Urinary bladder (tissue), 4 donors: Measurements from ENCODE around the gene SLBP. TPM values are rescaled to one million over a fixed set of nuclear protein-coding genes. Genes with fewer than 3 reads are reported as not detected.

Experiments
- DNase-seq: peaks from one replicate; pipeline ENCODE4 v3.0.0-alpha.2; 2015; ENCODE audit errors: extremely low spot score
- H3K27ac ChIP-seq: one replicate; pipeline ENCODE4 v1.5.1; 2013; ENCODE audit warnings: low read depth, mild to moderate bottlenecking, moderate library complexity
- H3K36me3 ChIP-seq: one replicate; pipeline ENCODE4 v1.6.1; 2013; ENCODE audit warnings: mild to moderate bottlenecking, moderate library complexity; ENCODE audit not compliant: insufficient read depth
- H3K4me1 ChIP-seq: one replicate; pipeline ENCODE4 v1.6.1; 2013; ENCODE audit warnings: mild to moderate bottlenecking, moderate library complexity; ENCODE audit not compliant: insufficient read depth
- H3K4me3 ChIP-seq: one replicate; pipeline ENCODE4 v1.5.1; 2013; ENCODE audit warnings: low read depth, low read length
- WGBS: extraction: QIAGEN DNeasy Blood & Tissue Kit; methylation state at CpG from one replicate; pipeline ENCODE4 v1.1.7; 2013; 5-methylcytosine and 5-hydroxymethylcytosine counted together
- polyA plus RNA-seq: library from polyadenylated mRNA; stranded (reverse); fragments of 200-250 nt; gene quantifications from one replicate; pipeline ENCODE4 v1.2.3, GENCODE V29; 2013
- total RNA-seq: library from RNA; depleted of rRNA; stranded (reverse); fragments of >200 nt; gene quantifications from one replicate; pipeline ENCODE4 v1.2.3, GENCODE V29; 2014
- donor health status: healthy with polysubstance abuse.
- donor health status: healthy.

The SLBP gene
- total and polyA plus RNA-seq, 2 donors: 32.3 to 41.0 TPM

DNA sequence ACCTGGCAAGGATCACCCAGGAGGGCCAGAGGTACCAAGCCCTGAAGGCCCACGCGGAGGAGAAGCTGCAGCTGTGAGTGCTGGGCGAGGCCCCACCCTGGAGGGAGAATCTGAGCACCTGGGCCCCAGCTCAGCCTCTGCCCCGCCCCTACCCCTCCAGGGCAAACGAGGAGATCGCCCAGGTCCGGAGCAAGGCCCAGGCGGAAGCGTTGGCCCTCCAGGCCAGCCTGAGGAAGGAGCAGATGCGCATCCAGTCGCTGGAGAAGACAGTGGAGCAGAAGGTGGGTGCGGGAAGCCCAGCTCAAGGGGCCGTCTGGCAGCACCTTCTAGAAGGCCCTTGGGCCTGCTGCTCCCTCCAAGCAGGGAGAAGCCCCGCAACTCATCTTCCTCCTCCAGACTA is 32.4 kb upstream of the SLBP start:
- Histone ChIP-seq H3K36me3 (no peaks in the 10 kb centered on the region), H3K4me1 (no peaks in the 10 kb centered on the region), H3K4me3 (no peak overlapping the region), H3K27ac (no peak overlapping the region)
- WGBS: 94% methylated on average over 14 of the region's 14 CpGs
- no peak for DNase-seq

DNA sequence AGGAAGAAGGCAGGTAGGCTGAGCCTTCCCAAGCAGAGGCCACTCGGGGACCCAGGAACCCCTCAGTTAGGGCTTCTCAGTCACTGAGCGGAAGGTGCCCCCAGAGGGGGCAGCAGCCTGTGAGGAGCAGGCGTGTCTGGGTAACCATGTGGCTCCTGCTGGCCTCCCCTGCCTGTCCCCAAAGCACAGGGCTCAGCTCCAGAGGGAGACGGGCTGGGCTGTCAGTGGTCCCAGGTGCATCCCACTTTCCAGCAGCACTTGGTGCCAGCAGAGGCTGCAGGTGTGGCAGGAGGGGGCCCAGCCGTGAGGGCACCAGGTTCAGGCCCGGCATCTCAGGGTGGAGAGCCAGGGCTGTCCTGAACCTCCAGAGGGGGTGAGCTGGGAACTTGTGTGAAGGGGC is 31.9 kb upstream of the SLBP start:
- H3K36me3 ChIP-seq: no peaks in the 10 kb centered on the region
- H3K4me1 ChIP-seq: no peaks in the 10 kb centered on the region
- no peak overlapping the region for H3K4me3 ChIP-seq
- H3K27ac ChIP-seq: no peak overlapping the region
- 92% methylated on average over 6 of the region's 6 CpGs for WGBS
- DNase-seq: no peak

DNA sequence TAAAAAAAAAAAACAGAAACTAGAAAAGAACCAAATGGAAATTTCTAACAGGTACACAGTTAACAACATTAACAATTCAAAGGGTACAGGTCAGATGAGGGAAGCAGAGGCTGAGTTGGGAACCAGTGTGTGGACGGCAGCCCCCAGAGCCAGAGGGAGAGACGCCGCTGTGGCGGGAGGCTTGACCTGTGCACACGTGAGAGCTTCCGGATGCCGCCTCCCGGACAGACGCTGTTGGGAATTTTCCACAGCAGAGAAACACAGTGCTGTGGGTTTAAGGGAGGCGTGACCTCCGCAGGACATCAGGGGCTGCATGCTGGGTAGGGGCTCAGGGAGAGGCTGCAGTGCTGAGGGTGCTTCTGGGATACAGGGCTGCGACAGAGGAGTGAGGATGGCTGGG is 31.4 kb upstream of the SLBP start:
- WGBS: 86% methylated on average over 12 of the region's 12 CpGs
- Histone ChIP-seq H3K36me3 (no peaks in the 10 kb centered on the region), H3K4me3 (no peak overlapping the region), H3K4me1 (no peaks in the 10 kb centered on the region), H3K27ac (no peak overlapping the region)
- DNase-seq: no peak

DNA sequence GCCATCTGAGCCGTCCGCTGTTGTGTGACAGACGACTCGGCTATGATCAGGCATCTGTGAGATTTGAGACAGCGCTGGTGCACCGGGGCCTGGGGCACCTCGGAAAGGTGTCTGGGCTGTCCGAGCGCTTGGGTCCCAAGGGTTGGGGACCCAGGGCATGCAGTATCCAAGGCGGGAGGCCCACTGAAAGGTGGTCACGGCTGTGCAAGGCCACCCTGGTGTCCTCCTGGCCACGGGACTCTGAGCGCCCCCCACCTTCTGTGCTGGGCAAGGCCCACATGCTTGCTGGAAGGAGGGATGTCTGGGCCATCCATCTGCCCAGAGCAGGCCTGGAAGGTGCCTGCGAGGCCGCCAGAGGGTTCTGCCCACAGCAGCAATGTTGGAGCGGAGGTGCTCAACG is 29.1 kb upstream of the SLBP start:
- Histone ChIP-seq H3K4me3 (no peak overlapping the region), H3K27ac (no peak overlapping the region), H3K4me1 (no peaks in the 10 kb centered on the region), H3K36me3 (no peaks in the 10 kb centered on the region)
- 90% methylated on average over 17 of the region's 17 CpGs for WGBS
- DNase-seq: no peak

DNA sequence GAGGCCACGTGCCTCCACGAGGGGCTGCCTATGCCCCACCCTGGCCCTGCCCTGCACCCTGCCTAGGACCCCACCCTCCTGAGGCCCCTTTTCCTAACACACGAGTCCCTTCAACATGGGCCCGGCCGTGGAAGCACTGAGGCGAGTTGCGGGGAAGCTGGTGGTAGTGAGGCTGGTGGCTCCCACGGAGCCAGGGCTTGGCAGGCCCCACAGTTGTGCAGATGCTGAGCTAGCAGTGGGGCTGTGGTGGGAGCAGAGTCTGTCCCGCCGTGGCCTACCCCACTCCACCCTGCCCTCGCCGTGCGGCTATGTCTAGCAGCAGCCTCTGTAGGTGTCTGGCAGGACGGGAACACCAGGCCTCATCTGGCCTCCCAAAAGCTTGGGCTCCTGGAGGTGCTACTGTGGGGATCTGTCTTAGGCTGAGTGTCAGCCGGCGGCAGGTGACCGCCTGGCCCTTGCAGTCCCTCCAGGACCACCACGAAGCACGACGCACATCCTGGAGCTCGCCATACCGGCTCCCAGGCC is 28.0 kb upstream of the SLBP start:
- H3K4me1 ChIP-seq: no peaks in the 10 kb centered on the region
- 97% methylated on average over 22 of the region's 22 CpGs for WGBS
- H3K36me3 ChIP-seq: no peaks in the 10 kb centered on the region
- no peak for DNase-seq
- no peak overlapping the region for H3K4me3 ChIP-seq
- H3K27ac ChIP-seq: no peak overlapping the region

DNA sequence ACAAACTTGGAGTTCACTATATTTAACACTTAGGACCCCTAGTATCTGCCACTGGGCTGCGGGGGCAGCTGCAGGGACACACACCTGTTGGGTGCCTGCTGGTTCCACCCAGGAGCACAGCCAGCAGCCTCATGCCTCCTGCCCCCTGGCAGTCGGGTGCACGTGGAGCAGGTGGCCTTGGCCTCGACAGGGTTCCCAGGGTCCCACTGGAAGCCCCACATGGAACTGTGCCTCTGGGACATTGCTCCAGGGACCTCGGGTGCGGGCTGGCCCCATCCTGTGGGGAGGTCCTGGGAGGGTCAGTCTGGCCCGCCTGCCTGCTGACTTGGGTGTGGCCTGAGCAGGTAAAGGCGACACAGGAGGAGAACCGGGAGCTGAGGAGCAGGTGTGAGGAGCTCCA is 27.2 kb upstream of the SLBP start:
- H3K4me3 ChIP-seq: no peak overlapping the region
- 98% methylated on average over 9 of the region's 9 CpGs for WGBS
- H3K36me3 ChIP-seq: no peaks in the 10 kb centered on the region
- no peak overlapping the region for H3K27ac ChIP-seq
- no peaks in the 10 kb centered on the region for H3K4me1 ChIP-seq
- no peak for DNase-seq

DNA sequence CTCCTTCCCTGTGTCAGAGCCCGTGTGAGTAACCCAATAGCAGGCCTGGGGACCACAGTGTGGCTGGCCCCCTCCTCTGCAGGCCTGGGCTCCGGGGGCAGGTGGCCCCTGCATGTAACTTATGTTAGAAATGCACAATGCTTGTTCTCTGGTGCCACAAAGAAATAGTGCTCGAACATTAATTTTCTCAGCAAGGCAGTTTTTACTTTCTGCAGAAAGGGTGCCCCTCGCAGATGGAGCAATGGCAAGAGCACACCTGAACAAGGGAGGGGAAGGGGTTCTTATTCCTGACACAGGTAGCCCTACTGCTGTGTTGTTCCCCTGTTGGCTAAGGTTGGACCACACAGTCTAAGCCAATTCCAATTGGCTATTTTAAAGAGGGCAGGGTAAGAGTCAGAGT is 26.3 kb upstream of the SLBP start:
- no peak overlapping the region for H3K27ac ChIP-seq
- no peaks in the 10 kb centered on the region for H3K4me1 ChIP-seq
- DNase-seq: no peak
- H3K4me3 ChIP-seq: no peak overlapping the region
- H3K36me3 ChIP-seq: no peaks in the 10 kb centered on the region
- over 99% methylated on average over 4 of the region's 4 CpGs for WGBS

DNA sequence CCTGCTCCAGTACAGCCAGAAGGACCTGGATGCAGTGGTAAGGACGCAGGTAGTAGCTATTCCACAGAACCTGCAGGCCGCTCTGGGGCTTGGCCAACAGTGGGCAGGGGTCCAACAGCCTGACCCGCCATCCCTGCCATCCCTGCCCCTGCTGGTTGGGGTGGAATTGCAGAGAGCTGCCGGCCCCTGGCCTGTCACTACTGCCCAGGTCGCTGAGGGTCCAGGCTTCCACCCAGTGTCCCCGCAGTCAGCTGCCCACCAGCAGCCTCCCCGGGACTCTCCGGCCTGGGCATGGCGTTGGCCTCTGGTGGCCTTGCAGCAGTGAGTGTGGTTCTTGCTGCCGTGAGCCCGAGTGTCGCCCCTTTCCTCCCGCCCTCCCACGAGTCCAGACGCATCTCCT is 25.5 kb upstream of the SLBP start:
- 98% methylated on average over 15 of the region's 15 CpGs for WGBS

DNA sequence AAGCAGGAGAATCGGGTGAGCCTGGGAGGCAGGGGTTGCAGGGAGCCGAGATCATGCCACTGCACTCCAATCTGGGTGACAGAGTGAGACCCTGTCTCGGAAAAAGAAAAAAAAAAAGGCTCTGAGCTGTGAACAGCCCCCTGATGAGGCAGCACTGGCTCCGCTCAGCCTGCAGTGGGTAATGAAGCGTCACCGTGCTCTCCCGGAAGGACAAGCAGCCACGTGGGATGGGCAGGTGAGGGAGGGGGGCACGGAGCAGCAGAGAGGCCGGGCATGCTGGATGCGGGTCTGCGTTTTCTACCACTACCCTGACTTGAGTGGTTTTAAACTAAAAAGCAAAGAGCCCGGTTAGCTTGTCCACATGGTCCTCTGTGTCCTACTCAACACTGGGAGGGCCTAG is 24.7 kb upstream of the SLBP start:
- no peak for DNase-seq
- Histone ChIP-seq H3K36me3 (no peaks in the 10 kb centered on the region), H3K4me3 (no peak overlapping the region), H3K27ac (no peak overlapping the region), H3K4me1 (no peaks in the 10 kb centered on the region)
- WGBS: 95% methylated on average over 13 of the region's 13 CpGs

More for the DNA sequence above, 25.5 kb upstream of the SLBP start:
- Histone ChIP-seq H3K4me1 (no peaks in the 10 kb centered on the region), H3K4me3 (no peak overlapping the region), H3K36me3 (no peaks in the 10 kb centered on the region), H3K27ac (no peak overlapping the region)
- no peak for DNase-seq

DNA sequence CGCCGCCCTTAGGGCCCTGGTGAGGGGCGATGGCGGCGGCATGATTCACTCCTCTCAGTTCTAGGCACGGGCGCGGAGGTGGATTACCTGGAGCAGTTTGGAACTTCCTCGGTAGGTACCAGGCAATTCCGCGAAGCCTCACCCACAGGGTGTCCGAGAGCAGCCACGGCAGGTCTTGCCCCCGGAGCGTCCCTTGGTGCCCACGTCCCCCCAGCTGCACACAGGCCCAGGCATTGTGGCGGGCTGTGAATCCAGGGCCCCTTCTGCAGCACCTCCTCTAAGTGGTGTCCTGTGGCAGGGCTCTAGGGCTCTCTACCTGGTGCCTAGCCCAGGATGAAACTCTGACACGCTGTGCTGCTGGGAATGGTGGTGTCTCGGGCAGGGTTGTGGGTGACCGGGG is 23.1 kb upstream of the SLBP start:
- 92% methylated on average over 20 of the region's 20 CpGs for WGBS

DNA sequence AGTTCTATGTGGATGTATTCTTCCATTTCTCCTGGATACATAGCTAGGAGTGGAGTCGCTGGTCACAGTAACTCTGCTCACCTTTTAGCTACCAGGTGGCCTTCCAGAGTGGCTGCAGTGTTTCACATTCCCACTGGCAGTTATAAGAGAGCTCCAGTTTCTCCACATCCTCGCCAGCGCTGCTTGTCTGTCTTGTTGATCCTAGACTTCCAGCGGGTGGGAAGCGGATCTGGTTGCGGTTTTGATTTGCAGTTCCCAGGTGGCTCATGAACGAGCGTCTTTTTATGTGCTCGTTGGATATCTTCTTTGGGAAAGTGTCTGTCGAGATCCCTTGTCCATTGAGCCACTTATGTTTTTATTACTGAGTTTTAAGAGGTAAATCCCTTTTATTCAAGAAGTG is 20.8 kb upstream of the SLBP start:
- no peaks in the 10 kb centered on the region for H3K36me3 ChIP-seq
- 63% methylated on average over 10 of the region's 10 CpGs for WGBS
- no peak overlapping the region for H3K27ac ChIP-seq
- DNase-seq: no peak
- no peak overlapping the region for H3K4me3 ChIP-seq
- no peaks in the 10 kb centered on the region for H3K4me1 ChIP-seq

More for the DNA sequence above, 23.1 kb upstream of the SLBP start:
- Histone ChIP-seq H3K27ac (no peak overlapping the region), H3K4me1 (no peaks in the 10 kb centered on the region), H3K4me3 (no peak overlapping the region), H3K36me3 (no peaks in the 10 kb centered on the region)
- no peak for DNase-seq

DNA sequence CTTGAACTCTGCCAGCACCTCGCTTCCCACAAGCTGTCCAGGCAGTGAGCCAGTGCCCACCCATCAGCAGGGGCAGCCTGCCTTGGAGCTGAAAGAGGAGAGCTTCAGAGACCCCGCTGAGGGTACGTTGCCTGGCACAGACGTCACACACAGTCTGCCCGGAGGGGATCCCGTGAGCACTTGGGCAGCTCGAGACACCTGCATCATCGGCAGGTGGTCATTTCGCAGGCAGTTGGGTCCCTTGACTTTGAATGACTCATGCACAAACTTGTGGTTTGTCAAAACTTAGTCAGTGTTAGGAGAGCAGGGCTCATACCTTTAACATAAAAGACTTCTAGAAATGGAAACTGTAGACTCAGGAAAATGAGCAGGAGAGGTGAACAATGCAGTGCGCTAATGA is 19.1 kb upstream of the SLBP start:
- no peak overlapping the region for H3K4me3 ChIP-seq
- 96% methylated on average over 10 of the region's 10 CpGs for WGBS
- no peaks in the 10 kb centered on the region for H3K36me3 ChIP-seq
- no peaks in the 10 kb centered on the region for H3K4me1 ChIP-seq
- no peak for DNase-seq
- no peak overlapping the region for H3K27ac ChIP-seq

DNA sequence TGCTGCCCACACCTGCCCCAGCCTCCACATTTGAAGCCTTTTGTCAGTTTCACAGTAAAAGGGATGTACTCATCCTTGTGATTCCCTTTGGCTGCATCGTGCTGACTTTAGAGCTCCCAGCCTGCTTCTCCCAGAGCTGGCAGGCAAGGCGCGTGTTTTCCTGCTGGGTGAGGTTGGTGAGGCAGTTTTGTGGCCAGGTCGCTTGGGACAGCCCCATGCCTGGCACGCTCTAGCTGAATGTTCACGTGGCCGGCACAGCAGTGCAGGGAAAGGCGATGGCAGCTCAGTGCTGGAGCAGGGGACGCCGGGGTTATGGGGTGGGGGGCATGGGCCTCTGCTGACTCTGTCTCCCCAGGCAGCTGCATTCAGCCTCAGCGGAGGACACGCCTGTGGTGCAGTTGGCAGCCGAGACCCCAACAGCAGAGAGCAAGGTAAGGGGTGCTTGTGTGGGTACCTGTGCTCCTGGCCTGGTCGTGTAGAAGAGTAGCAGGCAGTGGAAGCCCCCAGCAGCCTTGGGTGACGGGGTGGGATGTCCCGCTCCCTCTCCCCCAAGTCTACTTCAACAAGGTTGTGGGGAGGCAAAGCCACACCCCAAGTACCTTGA is 18.5 kb upstream of the SLBP start:
- Histone ChIP-seq H3K27ac (no peak overlapping the region), H3K4me1 (no peaks in the 10 kb centered on the region), H3K4me3 (no peak overlapping the region), H3K36me3 (no peaks in the 10 kb centered on the region)
- DNase-seq: no peak
- WGBS: 94% methylated on average over 16 of the region's 16 CpGs

DNA sequence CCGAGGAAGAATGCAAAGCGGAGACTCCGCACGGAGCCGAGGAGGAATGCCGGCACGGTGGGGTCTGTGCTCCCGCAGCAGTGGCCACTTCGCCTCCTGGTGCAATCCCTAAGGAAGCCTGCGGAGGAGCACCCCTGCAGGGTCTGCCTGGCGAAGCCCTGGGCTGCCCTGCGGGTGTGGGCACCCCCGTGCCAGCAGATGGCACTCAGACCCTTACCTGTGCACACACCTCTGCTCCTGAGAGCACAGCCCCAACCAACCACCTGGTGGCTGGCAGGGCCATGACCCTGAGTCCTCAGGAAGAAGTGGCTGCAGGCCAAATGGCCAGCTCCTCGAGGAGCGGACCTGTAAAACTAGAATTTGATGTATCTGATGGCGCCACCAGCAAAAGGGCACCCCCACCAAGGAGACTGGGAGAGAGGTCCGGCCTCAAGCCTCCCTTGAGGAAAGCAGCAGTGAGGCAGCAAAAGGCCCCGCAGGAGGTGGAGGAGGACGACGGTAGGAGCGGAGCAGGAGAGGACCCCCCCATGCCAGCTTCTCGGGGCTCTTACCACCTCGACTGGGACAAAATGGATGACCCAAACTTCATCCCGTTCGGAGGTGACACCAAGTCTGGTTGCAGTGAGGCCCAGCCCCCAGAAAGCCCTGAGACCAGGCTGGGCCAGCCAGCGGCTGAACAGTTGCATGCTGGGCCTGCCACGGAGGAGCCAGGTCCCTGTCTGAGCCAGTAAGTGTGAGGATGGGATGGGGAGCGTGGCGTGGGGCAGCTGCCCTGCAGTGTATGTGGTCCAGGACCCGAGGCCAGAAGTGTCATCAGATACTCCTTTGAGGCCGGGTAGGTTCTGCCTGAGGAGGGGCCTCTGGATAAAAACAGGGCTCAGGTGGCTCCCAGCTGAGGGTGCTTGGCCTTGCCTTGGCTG is 16.2 kb upstream of the SLBP start:
- Histone ChIP-seq H3K4me3 (no peak overlapping the region), H3K36me3 (no peaks in the 10 kb centered on the region), H3K27ac (no peak overlapping the region)

More for the DNA sequence above, 16.2 kb upstream of the SLBP start:
- DNase-seq: no peak
- no peaks in the 10 kb centered on the region for H3K4me1 ChIP-seq
- WGBS: 92% methylated on average over 31 of the region's 31 CpGs
